Neural crest cell (in vitro differentiated cells): ENCODE results near the gene TMPRSS6. TPM values are rescaled to one million over a fixed set of nuclear protein-coding genes. Genes with fewer than 3 reads are reported as not detected.

ENCODE experiments used
- DNase-seq: peaks from one replicate; pipeline ENCODE4 v3.0.0; 2021; ENCODE audit warnings: low read depth, mixed read lengths, low spot score
- H3K27ac Mint-ChIP-seq: one replicate; pipeline ENCODE4 v1.8.0; 2021; ENCODE audit warnings: mild to moderate bottlenecking, mixed read lengths; ENCODE audit not compliant: unreplicated experiment
- H3K27me3 Mint-ChIP-seq: 2 replicates; pipeline ENCODE4 v1.8.0; 2021; ENCODE audit warnings: low read depth, mild to moderate bottlenecking, mixed read lengths
- H3K36me3 Mint-ChIP-seq: 2 replicates; pipeline ENCODE4 v1.8.0; 2021; ENCODE audit warnings: low read depth, mild to moderate bottlenecking, mixed read lengths
- H3K4me1 Mint-ChIP-seq: 2 replicates; pipeline ENCODE4 v1.8.0; 2021; ENCODE audit warnings: mixed read lengths
- H3K4me3 Mint-ChIP-seq: one replicate; pipeline ENCODE4 v1.8.0; 2021; ENCODE audit warnings: mild to moderate bottlenecking, mixed read lengths
- H3K9me3 Mint-ChIP-seq: 2 replicates; pipeline ENCODE4 v1.8.0; 2021; ENCODE audit warnings: mixed read lengths
- total RNA-seq: library from RNA; stranded (reverse); gene quantifications from 2 replicates; pipeline ENCODE4 v1.2.1, GENCODE V29; 2021
- TF ChIP-seq, protein P1 (sequence below): fragments of 200-600 bp; sonication (generic); conservative IDR thresholded peaks from 2 replicates; pipeline ENCODE4 v1.5.0; 2021; ENCODE audit warnings: antibody characterized with exemption, mild to moderate bottlenecking

Gene TMPRSS6
- total RNA-seq, 1 donor from 2014 or later = not detected

DNA sequence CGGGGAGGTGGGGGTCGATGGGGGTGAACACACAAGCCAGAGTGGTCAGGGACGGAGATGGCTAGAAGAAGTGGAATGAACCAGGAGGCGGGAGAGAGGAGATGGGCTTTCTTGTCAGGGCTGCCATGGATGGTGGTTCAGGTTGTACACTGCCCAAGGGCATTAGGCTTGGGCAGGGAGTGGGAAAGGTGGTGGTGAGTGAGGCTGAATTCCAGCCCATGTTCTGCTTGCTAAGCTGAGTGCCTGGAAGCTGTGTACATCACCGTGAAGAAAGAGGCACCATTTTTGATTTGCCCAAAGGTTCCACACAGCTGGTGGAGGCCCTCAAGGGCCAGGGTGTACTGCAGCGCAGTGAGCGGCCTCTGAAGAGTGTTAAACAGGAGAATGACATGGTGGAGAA lies 23.3 kb upstream of the TMPRSS6 start:
- Mint-ChIP-seq H3K27me3 (peaks cover under 1% of the 10 kb centered on the region), H3K9me3 (no peaks in the 10 kb centered on the region), H3K36me3 (no peaks in the 10 kb centered on the region), H3K4me3 (no peak overlapping the region), H3K4me1 (no peaks in the 10 kb centered on the region), H3K27ac (no peak overlapping the region)
- TF ChIP-seq, protein P1, sequence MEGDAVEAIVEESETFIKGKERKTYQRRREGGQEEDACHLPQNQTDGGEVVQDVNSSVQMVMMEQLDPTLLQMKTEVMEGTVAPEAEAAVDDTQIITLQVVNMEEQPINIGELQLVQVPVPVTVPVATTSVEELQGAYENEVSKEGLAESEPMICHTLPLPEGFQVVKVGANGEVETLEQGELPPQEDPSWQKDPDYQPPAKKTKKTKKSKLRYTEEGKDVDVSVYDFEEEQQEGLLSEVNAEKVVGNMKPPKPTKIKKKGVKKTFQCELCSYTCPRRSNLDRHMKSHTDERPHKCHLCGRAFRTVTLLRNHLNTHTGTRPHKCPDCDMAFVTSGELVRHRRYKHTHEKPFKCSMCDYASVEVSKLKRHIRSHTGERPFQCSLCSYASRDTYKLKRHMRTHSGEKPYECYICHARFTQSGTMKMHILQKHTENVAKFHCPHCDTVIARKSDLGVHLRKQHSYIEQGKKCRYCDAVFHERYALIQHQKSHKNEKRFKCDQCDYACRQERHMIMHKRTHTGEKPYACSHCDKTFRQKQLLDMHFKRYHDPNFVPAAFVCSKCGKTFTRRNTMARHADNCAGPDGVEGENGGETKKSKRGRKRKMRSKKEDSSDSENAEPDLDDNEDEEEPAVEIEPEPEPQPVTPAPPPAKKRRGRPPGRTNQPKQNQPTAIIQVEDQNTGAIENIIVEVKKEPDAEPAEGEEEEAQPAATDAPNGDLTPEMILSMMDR = no peak
- DNase-seq = no peak

DNA sequence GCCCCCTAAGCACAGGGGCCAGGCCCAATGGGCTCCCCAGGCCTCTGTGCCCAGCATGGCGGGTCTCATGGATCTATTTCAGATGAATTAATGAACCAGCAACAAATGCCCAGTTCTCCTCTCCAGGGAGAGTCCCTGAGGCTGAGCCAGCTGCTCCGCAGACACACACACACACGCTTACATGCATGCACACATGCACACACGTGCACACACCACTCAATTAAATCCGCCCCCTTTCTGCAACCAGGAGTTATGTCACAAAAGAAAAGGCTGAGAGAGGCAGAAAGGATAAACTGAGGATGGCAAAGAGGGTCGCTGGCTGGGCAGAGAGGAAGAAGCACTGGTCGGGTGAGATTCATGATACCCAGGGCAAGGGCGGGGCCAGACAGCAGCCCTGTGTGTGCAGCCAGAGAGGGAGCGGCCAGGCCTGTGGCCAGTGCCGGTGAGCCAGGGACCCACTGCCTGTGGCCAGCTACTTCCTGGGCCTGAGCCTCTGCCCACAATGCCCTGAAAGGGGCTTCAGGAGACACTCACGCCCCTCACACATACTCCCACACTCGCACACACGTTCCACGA lies 20.4 kb upstream of the TMPRSS6 start:
- Mint-ChIP-seq H3K4me1 (no peaks in the 10 kb centered on the region), H3K4me3 (no peak overlapping the region), H3K36me3 (no peaks in the 10 kb centered on the region), H3K27me3 (no peaks in the 10 kb centered on the region), H3K27ac (peak overlapping the region; percentile 27), H3K9me3 (no peaks in the 10 kb centered on the region)
- TF ChIP-seq, protein P1 = no peak
- DNase-seq = no peak

DNA sequence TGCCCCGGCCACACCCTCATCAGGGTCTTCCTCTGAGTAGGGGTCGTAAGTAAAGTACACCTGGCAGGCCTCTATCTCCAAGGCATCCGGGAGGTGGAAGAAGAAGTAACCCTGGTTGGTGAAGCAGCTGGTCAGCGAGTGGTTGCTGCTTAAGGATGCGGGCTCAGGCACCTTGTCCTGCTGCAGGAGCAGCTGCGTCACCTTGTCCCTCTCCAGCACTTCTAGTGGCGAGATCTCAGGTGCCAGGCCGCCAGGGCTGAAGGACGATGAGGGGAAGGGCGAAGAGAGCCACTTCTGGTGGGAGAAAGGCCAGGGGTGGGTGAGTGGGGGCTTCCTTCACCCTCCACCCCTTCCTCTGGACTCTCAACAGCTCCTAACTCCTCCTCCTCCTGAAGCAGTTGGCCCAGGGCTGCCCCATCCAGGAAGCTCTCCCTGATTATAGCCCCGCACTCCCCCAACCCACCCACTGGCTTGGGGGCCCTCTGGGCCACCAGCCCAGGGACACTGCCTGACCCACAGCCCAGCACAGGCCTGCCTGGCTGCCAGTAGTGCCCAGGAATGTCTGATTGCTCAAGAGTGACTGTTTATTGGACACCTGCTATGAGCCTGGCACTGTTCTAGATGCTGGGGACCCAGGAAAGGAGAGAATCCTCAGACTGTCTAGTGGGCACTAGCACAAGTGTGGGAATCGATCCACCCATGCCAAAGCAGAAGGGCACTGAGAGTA lies 19.2 kb upstream of the TMPRSS6 start:
- no peak for DNase-seq
- TF ChIP-seq, protein P1 = no peak
- no peaks in the 10 kb centered on the region for H3K9me3 Mint-ChIP-seq
- H3K27me3 Mint-ChIP-seq = no peaks in the 10 kb centered on the region
- no peak overlapping the region for H3K27ac Mint-ChIP-seq
- H3K36me3 Mint-ChIP-seq = no peaks in the 10 kb centered on the region
- H3K4me3 Mint-ChIP-seq = no peak overlapping the region
- no peaks in the 10 kb centered on the region for H3K4me1 Mint-ChIP-seq

DNA sequence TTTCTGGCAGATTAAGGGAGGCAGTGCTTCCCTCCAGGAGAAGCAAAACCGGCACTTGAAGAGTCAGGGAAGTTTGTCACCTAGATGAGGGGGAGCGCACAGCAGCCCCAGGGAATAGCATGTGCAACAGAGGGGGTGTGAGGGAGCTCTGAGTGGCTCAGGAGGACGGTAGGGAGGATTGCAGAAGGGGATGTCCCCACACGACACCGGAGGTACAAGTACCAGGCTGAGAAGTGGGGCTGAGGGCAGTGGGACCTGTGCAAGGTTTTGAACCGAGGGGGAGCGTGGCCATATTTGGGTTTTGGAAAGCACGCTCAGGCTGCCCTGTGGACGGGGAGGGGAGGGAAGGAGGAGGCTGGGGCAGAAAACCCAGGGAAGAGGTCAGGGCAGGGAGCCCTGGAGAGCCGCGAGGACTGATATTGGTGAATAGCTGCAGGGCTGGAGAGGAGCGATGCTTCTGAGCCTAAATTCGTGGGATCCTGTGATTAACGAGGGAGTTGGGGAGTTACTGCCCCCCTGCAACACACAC lies 17.9 kb upstream of the TMPRSS6 start:
- no peak overlapping the region for H3K27ac Mint-ChIP-seq
- no peak overlapping the region for H3K4me3 Mint-ChIP-seq
- no peaks in the 10 kb centered on the region for H3K36me3 Mint-ChIP-seq
- H3K27me3 Mint-ChIP-seq = no peaks in the 10 kb centered on the region
- TF ChIP-seq, protein P1 = no peak
- H3K9me3 Mint-ChIP-seq = no peaks in the 10 kb centered on the region
- no peak for DNase-seq
- H3K4me1 Mint-ChIP-seq = no peaks in the 10 kb centered on the region

DNA sequence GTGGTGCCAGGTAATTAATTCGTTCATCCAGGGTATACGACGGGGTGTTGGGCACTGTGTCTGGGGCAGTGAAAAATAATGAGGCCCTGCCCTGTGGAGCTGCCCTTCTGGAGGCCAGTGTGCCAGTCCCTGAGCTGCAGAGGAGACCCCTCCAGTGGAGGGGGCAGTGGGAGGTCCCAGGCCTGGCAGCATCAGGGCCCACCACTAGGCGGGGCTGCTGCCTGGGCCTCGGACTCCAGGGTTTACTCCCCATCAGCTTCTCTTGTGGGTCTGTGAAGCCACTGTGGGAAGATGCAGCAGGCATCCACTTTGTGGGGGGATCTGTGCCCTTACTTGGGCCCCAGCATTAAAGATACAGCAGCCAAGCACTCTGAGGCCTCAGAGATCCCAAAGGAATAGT lies 17.4 kb upstream of the TMPRSS6 start:
- Mint-ChIP-seq H3K27me3 (no peaks in the 10 kb centered on the region), H3K4me3 (no peak overlapping the region), H3K4me1 (no peaks in the 10 kb centered on the region), H3K36me3 (no peaks in the 10 kb centered on the region), H3K9me3 (no peaks in the 10 kb centered on the region), H3K27ac (no peak overlapping the region)
- TF ChIP-seq, protein P1 = peak; percentile 45
- no peak for DNase-seq
